HCT116 (cell line): ENCODE data around the gene PRMT9.

Experiments used
- CTCF ChIP-seq, 3 experiments: fragments of 200-600 bp in 1 of 3; sonication (generic) in 1 of 3; IDR thresholded peaks in 2 of 3; conservative IDR thresholded peaks in 1 of 3; 2 replicates each; pipeline ENCODE4 v1.5.1; 2012 to 2017; ENCODE audit warnings: low read depth in 2 of 3, low read length in 2 of 3, antibody characterized with exemption in 1 of 3, borderline replicate concordance in 1 of 3, control low read depth in 1 of 3, mild to moderate bottlenecking in 1 of 3, mixed read lengths in 1 of 3, mixed run types in 1 of 3, moderate library complexity in 1 of 3; ENCODE audit not compliant: insufficient read depth in 1 of 3
- EZH2 ChIP-seq: fragments of 200-600 bp; sonication (generic); IDR thresholded peaks from 2 replicates; pipeline ENCODE4 v1.6.1; 2017; ENCODE audit warnings: antibody characterized with exemption, mixed run types
- JUND ChIP-seq: IDR thresholded peaks from 2 replicates; pipeline ENCODE4 v1.6.1; 2012
- REST ChIP-seq: IDR thresholded peaks from 2 replicates; pipeline ENCODE4 v1.6.1; 2012; ENCODE audit warnings: low read depth
- SIN3A ChIP-seq: IDR thresholded peaks from 2 replicates; pipeline ENCODE4 v1.6.1; 2012; ENCODE audit warnings: low read depth

GRCh38 chr4:147643616-147644015, 40.3 kb downstream of the PRMT9 start:
- TF ChIP-seq CTCF (IDR thresholded peaks at IDR 0.05 in 2 of 3, conservative IDR thresholded peaks at IDR 0.05 in 1 of 3; ENCODE audit: borderline replicate concordance in 1 of 3, insufficient read depth in 1 of 3, low read depth in 2 of 3, low read length in 2 of 3) = no peak
- no peak for TF ChIP-seq SIN3A
- no peak for TF ChIP-seq EZH2
- TF ChIP-seq REST = no peak
- no peak for TF ChIP-seq JUND
